Amniotic epithelial cell (primary cell): ENCODE results near the gene CFAP77.
A peak's percentile ranks its signal among the peaks of the same experiment; 100 is the strongest.

Source experiments
- DNase-seq: peaks from one replicate; pipeline ENCODE4 v3.0.0-alpha.2; 2010; ENCODE audit warnings: low read depth

The CFAP77 gene

GRCh38 chr9:132489536-132489935, 79.5 kb downstream of the CFAP77 start:
- DNase-seq = no peak

GRCh38 chr9:132494857-132495256, 84.8 kb downstream of the CFAP77 start:
- peak; percentile 17 for DNase-seq

- no peak for DNase-seq
Observed at GRCh38 chr9:132497731-132498130, 87.7 kb downstream of the CFAP77 start.

GRCh38 chr9:132498531-132499210, 88.7 kb downstream of the CFAP77 start:
- DNase-seq = no peak

GRCh38 chr9:132499251-132499650, 89.2 kb downstream of the CFAP77 start:
- no peak for DNase-seq

GRCh38 chr9:132500193-132500592, 90.2 kb downstream of the CFAP77 start:
- no peak for DNase-seq

- no peak for DNase-seq
Observed at GRCh38 chr9:132502480-132502879, 92.5 kb downstream of the CFAP77 start.

GRCh38 chr9:132503116-132503515, 93.1 kb downstream of the CFAP77 start:
- DNase-seq = no peak

- DNase-seq = no peak
Observed at GRCh38 chr9:132504488-132504887, 94.5 kb downstream of the CFAP77 start.

- DNase-seq = no peak
Observed at GRCh38 chr9:132505991-132506655, 96.1 kb downstream of the CFAP77 start.

- no peak for DNase-seq
Observed at GRCh38 chr9:132506977-132507669, 97.1 kb downstream of the CFAP77 start.

- DNase-seq = peak; percentile 54
Observed at GRCh38 chr9:132507670-132508469, 97.9 kb downstream of the CFAP77 start.

GRCh38 chr9:132509928-132510874, 100.2 kb downstream of the CFAP77 start:
- DNase-seq = peak; percentile 23

- DNase-seq = no peak
Observed at GRCh38 chr9:132511191-132511999, 101.4 kb downstream of the CFAP77 start.

GRCh38 chr9:132513416-132513815, 103.4 kb downstream of the CFAP77 start:
- no peak for DNase-seq

GRCh38 chr9:132514011-132514744, 104.2 kb downstream of the CFAP77 start:
- no peak for DNase-seq

GRCh38 chr9:132514821-132515220, 104.8 kb downstream of the CFAP77 start:
- no peak for DNase-seq

- no peak for DNase-seq
Observed at GRCh38 chr9:132516301-132516700, 106.3 kb downstream of the CFAP77 start.

GRCh38 chr9:132516911-132517310, 106.9 kb downstream of the CFAP77 start:
- no peak for DNase-seq
